Skeletal muscle tissue (tissue), 4 donors: ENCODE measurements around the gene NKX2-3. TPM values are rescaled to one million over a fixed set of nuclear protein-coding genes. Genes with fewer than 3 reads are reported as not detected.
A peak's percentile ranks its signal among the peaks of the same experiment; 100 is the strongest.

Experiments used
- H3K27ac ChIP-seq: one replicate; pipeline ENCODE4 v1.7.0; 2013; ENCODE audit warnings: mild to moderate bottlenecking, low read depth, low read length, inconsistent platforms
- H3K27me3 ChIP-seq, 3 donors: one replicate each; pipeline ENCODE4 v1.7.0; 2013; ENCODE audit warnings: low read length in 3 of 3; ENCODE audit not compliant: control insufficient read depth in 3 of 3, insufficient read depth in 3 of 3
- H3K36me3 ChIP-seq, 3 donors: one replicate each; pipeline ENCODE4 v1.7.0; 2013; ENCODE audit warnings: low read length in 3 of 3; ENCODE audit not compliant: control insufficient read depth in 3 of 3, insufficient read depth in 3 of 3
- H3K4me1 ChIP-seq, 3 donors: one replicate each; pipeline ENCODE4 v1.7.0; 2013; ENCODE audit warnings: low read length in 3 of 3, mild to moderate bottlenecking in 3 of 3; ENCODE audit not compliant: control insufficient read depth in 3 of 3, insufficient read depth in 3 of 3
- H3K4me3 ChIP-seq, 3 donors: one replicate each; pipeline ENCODE4 v1.7.0; 2013; ENCODE audit warnings: low read length in 3 of 3
- H3K9ac ChIP-seq, 3 donors: one replicate each; pipeline ENCODE4 v1.7.0; 2013; ENCODE audit warnings: low read length in 3 of 3, mild to moderate bottlenecking in 3 of 3, moderate library complexity in 2 of 3, low read depth in 1 of 3
- H3K9me3 ChIP-seq, 3 donors: one replicate each; pipeline ENCODE4 v1.7.0; 2013; ENCODE audit warnings: low read length in 3 of 3; ENCODE audit not compliant: control insufficient read depth in 3 of 3
- total RNA-seq: library from RNA; depleted of rRNA; stranded (reverse); fragments of >200 nt; gene quantifications from one replicate; pipeline ENCODE4 v1.2.3, GENCODE V29; 2014
- donor health status: Osteomylitis.

The NKX2-3 gene
- total RNA-seq, 1 donor from 2014 or later: 1.0 TPM

- Histone ChIP-seq H3K9me3 (peaks cover 0 to 2% (median 0%) of the 10 kb centered on the region in 3 donors), H3K36me3 (no peaks in the 10 kb centered on the region), H3K4me1 (peaks cover 31 to 49% (median 35%) of the 10 kb centered on the region in 3 donors), H3K4me3 (no peak overlapping the region), H3K9ac (no peak overlapping the region), H3K27ac (no peak overlapping the region), H3K27me3 (peaks cover 95 to 97% (median 97%) of the 10 kb centered on the region in 3 donors)
These were observed 1.0 kb downstream of the NKX2-3 start for GRCh38 chr10:99533496-99534449.

GRCh38 chr10:99534450-99534938, 1.8 kb downstream of the NKX2-3 start:
- Histone ChIP-seq H3K4me1 (peaks cover 31 to 49% (median 35%) of the 10 kb centered on the region in 3 donors), H3K9me3 (peaks cover 0 to 1% (median 0%) of the 10 kb centered on the region in 3 donors), H3K27ac (no peak overlapping the region), H3K9ac (no peak overlapping the region), H3K36me3 (no peaks in the 10 kb centered on the region), H3K27me3 (peaks cover 95 to 98% (median 97%) of the 10 kb centered on the region in 3 donors), H3K4me3 (peak overlapping the region; percentile 23 to 58 (median 54))

- Histone ChIP-seq H3K9me3 (no peaks in the 10 kb centered on the region), H3K4me3 (peak overlapping the region; percentile 23 to 58 (median 54)), H3K27me3 (peaks cover 94 to 97% (median 95%) of the 10 kb centered on the region in 3 donors), H3K27ac (no peak overlapping the region), H3K36me3 (no peaks in the 10 kb centered on the region), H3K9ac (no peak overlapping the region), H3K4me1 (peaks cover 31 to 46% (median 33%) of the 10 kb centered on the region in 3 donors)
These were observed 2.4 kb downstream of the NKX2-3 start for GRCh38 chr10:99534939-99535763.

- Histone ChIP-seq H3K27me3 (peaks cover 93 to 97% (median 94%) of the 10 kb centered on the region in 3 donors), H3K4me3 (no peak overlapping the region), H3K4me1 (peaks cover 25 to 43% (median 34%) of the 10 kb centered on the region in 3 donors), H3K9me3 (no peaks in the 10 kb centered on the region), H3K27ac (no peak overlapping the region), H3K36me3 (no peaks in the 10 kb centered on the region), H3K9ac (no peak overlapping the region)
These were observed 3.1 kb downstream of the NKX2-3 start for GRCh38 chr10:99535764-99536337.

- peaks cover 24 to 39% (median 33%) of the 10 kb centered on the region in 3 donors for H3K4me1 ChIP-seq
- peaks cover 93 to 97% (median 94%) of the 10 kb centered on the region in 3 donors for H3K27me3 ChIP-seq
- peak overlapping the region in 1 of 3 donors; percentile 36 for H3K4me3 ChIP-seq
- no peak overlapping the region for H3K27ac ChIP-seq
- H3K36me3 ChIP-seq: no peaks in the 10 kb centered on the region
- H3K9ac ChIP-seq: no peak overlapping the region
- peaks cover 0 to 3% (median 0%) of the 10 kb centered on the region in 3 donors for H3K9me3 ChIP-seq
These were observed 3.8 kb downstream of the NKX2-3 start for GRCh38 chr10:99536338-99537085.

GRCh38 chr10:99537086-99537988, 4.6 kb downstream of the NKX2-3 start:
- Histone ChIP-seq H3K27me3 (peaks cover 89 to 94% (median 91%) of the 10 kb centered on the region in 3 donors), H3K9me3 (peaks cover 0 to 3% (median 0%) of the 10 kb centered on the region in 3 donors), H3K27ac (no peak overlapping the region), H3K4me3 (peak overlapping the region in 1 of 3 donors; percentile 36), H3K36me3 (no peaks in the 10 kb centered on the region), H3K4me1 (peaks cover 24 to 37% (median 31%) of the 10 kb centered on the region in 3 donors), H3K9ac (no peak overlapping the region)

- Histone ChIP-seq H3K4me3 (no peak overlapping the region), H3K9me3 (peaks cover 0 to 3% (median 0%) of the 10 kb centered on the region in 3 donors), H3K9ac (no peak overlapping the region), H3K27me3 (peaks cover 88 to 94% (median 90%) of the 10 kb centered on the region in 3 donors), H3K27ac (no peak overlapping the region), H3K36me3 (no peaks in the 10 kb centered on the region), H3K4me1 (peaks cover 20 to 29% (median 25%) of the 10 kb centered on the region in 3 donors)
These were observed 5.5 kb downstream of the NKX2-3 start for GRCh38 chr10:99537989-99538917.

GRCh38 chr10:99539120-99539519, 6.4 kb downstream of the NKX2-3 start:
- peaks cover 87 to 92% (median 88%) of the 10 kb centered on the region in 3 donors for H3K27me3 ChIP-seq
- H3K4me1 ChIP-seq: peaks cover 20 to 27% (median 23%) of the 10 kb centered on the region in 3 donors
- no peak overlapping the region for H3K9ac ChIP-seq
- peaks cover 0 to 3% (median 0%) of the 10 kb centered on the region in 3 donors for H3K9me3 ChIP-seq
- H3K27ac ChIP-seq: no peak overlapping the region
- no peaks in the 10 kb centered on the region for H3K36me3 ChIP-seq
- no peak overlapping the region for H3K4me3 ChIP-seq
